ENCODE data around the gene LRRC8D. TPM values are rescaled to one million over a fixed set of nuclear protein-coding genes. Genes with fewer than 3 reads are reported as not detected.

Gene LRRC8D
- total RNA-seq, 1 experiment from 2014 or later, result 22.3 TPM

- H3K27me3 Mint-ChIP-seq (ENCODE audit: unreplicated experiment), result no peaks in the 10 kb centered on the region
- no peaks in the 10 kb centered on the region for H3K36me3 Mint-ChIP-seq (ENCODE audit: insufficient read depth, unreplicated experiment)
- CTCF ChIA-PET, result interaction anchor here (0.6 to 0.7 kb wide), 2 partner anchors 54 to 85 kb away, joined by 3 to 6 read pairs; no protein-coding TSS in a partner anchor
- no peak overlapping the region for H3K4me3 Mint-ChIP-seq (ENCODE audit: low read depth, unreplicated experiment)
- BruUV-seq (replicated peaks), result no TSS peak
- DNase-seq, result no peak
- intact Hi-C loops (cut with micrococcal nuclease; ENCODE audit: unreplicated experiment), result no loop called here
- H3K27ac Mint-ChIP-seq (ENCODE audit: unreplicated experiment), result peak overlapping the region; percentile 45
- H3K4me1 Mint-ChIP-seq (ENCODE audit: low read depth, unreplicated experiment), result peaks cover 40% of the 10 kb centered on the region
- TF ChIP-seq, protein P1, sequence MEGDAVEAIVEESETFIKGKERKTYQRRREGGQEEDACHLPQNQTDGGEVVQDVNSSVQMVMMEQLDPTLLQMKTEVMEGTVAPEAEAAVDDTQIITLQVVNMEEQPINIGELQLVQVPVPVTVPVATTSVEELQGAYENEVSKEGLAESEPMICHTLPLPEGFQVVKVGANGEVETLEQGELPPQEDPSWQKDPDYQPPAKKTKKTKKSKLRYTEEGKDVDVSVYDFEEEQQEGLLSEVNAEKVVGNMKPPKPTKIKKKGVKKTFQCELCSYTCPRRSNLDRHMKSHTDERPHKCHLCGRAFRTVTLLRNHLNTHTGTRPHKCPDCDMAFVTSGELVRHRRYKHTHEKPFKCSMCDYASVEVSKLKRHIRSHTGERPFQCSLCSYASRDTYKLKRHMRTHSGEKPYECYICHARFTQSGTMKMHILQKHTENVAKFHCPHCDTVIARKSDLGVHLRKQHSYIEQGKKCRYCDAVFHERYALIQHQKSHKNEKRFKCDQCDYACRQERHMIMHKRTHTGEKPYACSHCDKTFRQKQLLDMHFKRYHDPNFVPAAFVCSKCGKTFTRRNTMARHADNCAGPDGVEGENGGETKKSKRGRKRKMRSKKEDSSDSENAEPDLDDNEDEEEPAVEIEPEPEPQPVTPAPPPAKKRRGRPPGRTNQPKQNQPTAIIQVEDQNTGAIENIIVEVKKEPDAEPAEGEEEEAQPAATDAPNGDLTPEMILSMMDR (IDR thresholded peaks at IDR 0.05; ENCODE audit: unreplicated experiment), result no peak
- no peaks in the 10 kb centered on the region for H3K9me3 Mint-ChIP-seq (ENCODE audit: low read depth, unreplicated experiment)
Observed at GRCh38 chr1:89911191-89911991, 90.6 kb downstream of the LRRC8D start.

GRCh38 chr1:89912073-89912472, 91.2 kb downstream of the LRRC8D start:
- Mint-ChIP-seq H3K27ac (ENCODE audit: unreplicated experiment) (no peak overlapping the region), H3K4me1 (ENCODE audit: low read depth, unreplicated experiment) (peaks cover 34% of the 10 kb centered on the region), H3K36me3 (ENCODE audit: insufficient read depth, unreplicated experiment) (no peaks in the 10 kb centered on the region), H3K4me3 (ENCODE audit: low read depth, unreplicated experiment) (no peak overlapping the region), H3K27me3 (ENCODE audit: unreplicated experiment) (no peaks in the 10 kb centered on the region), H3K9me3 (ENCODE audit: low read depth, unreplicated experiment) (no peaks in the 10 kb centered on the region)
- CTCF ChIA-PET, result no interaction called here
- BruUV-seq (replicated peaks), result no TSS peak
- TF ChIP-seq, protein P1 (IDR thresholded peaks at IDR 0.05; ENCODE audit: unreplicated experiment), result no peak
- intact Hi-C loops (cut with micrococcal nuclease; ENCODE audit: unreplicated experiment), result no loop called here
- DNase-seq, result no peak

- no peaks in the 10 kb centered on the region for H3K36me3 Mint-ChIP-seq (ENCODE audit: insufficient read depth, unreplicated experiment)
- no peaks in the 10 kb centered on the region for H3K27me3 Mint-ChIP-seq (ENCODE audit: unreplicated experiment)
- no peak overlapping the region for H3K4me3 Mint-ChIP-seq (ENCODE audit: low read depth, unreplicated experiment)
- TF ChIP-seq, protein P1 (IDR thresholded peaks at IDR 0.05; ENCODE audit: unreplicated experiment), result no peak
- no peaks in the 10 kb centered on the region for H3K9me3 Mint-ChIP-seq (ENCODE audit: low read depth, unreplicated experiment)
- H3K4me1 Mint-ChIP-seq (ENCODE audit: low read depth, unreplicated experiment), result peaks cover 27% of the 10 kb centered on the region
- no peak overlapping the region for H3K27ac Mint-ChIP-seq (ENCODE audit: unreplicated experiment)
- no peak for DNase-seq
- BruUV-seq (replicated peaks), result no TSS peak
- intact Hi-C loops (cut with micrococcal nuclease; ENCODE audit: unreplicated experiment), result no loop called here
- CTCF ChIA-PET, result no interaction called here
Observed at GRCh38 chr1:89913353-89914095, 92.7 kb downstream of the LRRC8D start.

DNA sequence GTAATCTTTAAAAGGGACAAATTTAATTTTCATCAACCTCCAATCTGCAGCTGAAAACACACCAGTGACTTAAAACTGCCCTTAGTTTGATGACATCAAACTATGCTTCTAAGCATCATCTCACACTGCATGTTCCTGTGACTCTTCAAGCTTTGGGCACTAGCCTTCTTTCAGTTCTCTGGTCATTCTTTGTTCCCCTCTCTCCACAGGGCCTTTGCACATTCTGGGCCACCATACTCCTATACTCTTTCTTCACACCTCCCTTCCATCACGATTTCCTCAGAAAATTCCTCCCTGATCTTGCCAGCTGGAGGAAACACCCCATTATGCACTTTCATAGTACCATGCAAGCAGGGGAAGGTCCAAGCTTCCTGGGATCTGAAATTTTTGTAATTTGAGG, 96.5 kb downstream of the LRRC8D start:
- Mint-ChIP-seq H3K36me3 (ENCODE audit: insufficient read depth, unreplicated experiment) (no peaks in the 10 kb centered on the region), H3K4me1 (ENCODE audit: low read depth, unreplicated experiment) (no peaks in the 10 kb centered on the region), H3K27me3 (ENCODE audit: unreplicated experiment) (no peaks in the 10 kb centered on the region), H3K27ac (ENCODE audit: unreplicated experiment) (no peak overlapping the region), H3K9me3 (ENCODE audit: low read depth, unreplicated experiment) (no peaks in the 10 kb centered on the region), H3K4me3 (ENCODE audit: low read depth, unreplicated experiment) (no peak overlapping the region)
- TF ChIP-seq, protein P1 (IDR thresholded peaks at IDR 0.05; ENCODE audit: unreplicated experiment), result no peak
- no peak for DNase-seq
- BruUV-seq (replicated peaks), result no TSS peak
- CTCF ChIA-PET, result no interaction called here
- intact Hi-C loops (cut with micrococcal nuclease; ENCODE audit: unreplicated experiment), result no loop called here

Data from Calu3 (cell line).